ENCODE measurements around the gene KCNT1. TPM values are rescaled to one million over a fixed set of nuclear protein-coding genes. Genes with fewer than 3 reads are reported as not detected.

The KCNT1 gene
- total RNA-seq, 3 donors from 2014 or later: 0.05 TPM; not detected in 2

- H3K4me3 Mint-ChIP-seq: no peak overlapping the region
- H3K36me3 Mint-ChIP-seq (ENCODE audit: insufficient read depth): no peaks in the 10 kb centered on the region
- no peak for ATAC-seq
- H3K4me1 Mint-ChIP-seq (ENCODE audit: low read depth): no peaks in the 10 kb centered on the region
- H3K9me3 Mint-ChIP-seq: no peaks in the 10 kb centered on the region
- no peak for DNase-seq
- H3K27me3 Mint-ChIP-seq (ENCODE audit: low read depth): peaks cover 50% of the 10 kb centered on the region
Measured at GRCh38 chr9:135715056-135715595, 13.1 kb downstream of the KCNT1 start.

- DNase-seq (no peak), ATAC-seq (no peak)
- H3K27me3 Mint-ChIP-seq (ENCODE audit: low read depth): peaks cover 50% of the 10 kb centered on the region
- H3K9me3 Mint-ChIP-seq: no peaks in the 10 kb centered on the region
- no peak overlapping the region for H3K4me3 Mint-ChIP-seq
- no peaks in the 10 kb centered on the region for H3K36me3 Mint-ChIP-seq (ENCODE audit: insufficient read depth)
- H3K4me1 Mint-ChIP-seq (ENCODE audit: low read depth): no peaks in the 10 kb centered on the region
Measured at GRCh38 chr9:135716045-135716444, 14.1 kb downstream of the KCNT1 start.

- no peaks in the 10 kb centered on the region for H3K36me3 Mint-ChIP-seq (ENCODE audit: insufficient read depth)
- H3K4me3 Mint-ChIP-seq: no peak overlapping the region
- H3K9me3 Mint-ChIP-seq: no peaks in the 10 kb centered on the region
- H3K4me1 Mint-ChIP-seq (ENCODE audit: low read depth): no peaks in the 10 kb centered on the region
- H3K27me3 Mint-ChIP-seq (ENCODE audit: low read depth): peaks cover 45% of the 10 kb centered on the region
- DNase-seq (no peak), ATAC-seq (no peak)
Measured at GRCh38 chr9:135717410-135717809, 15.4 kb downstream of the KCNT1 start.

- Mint-ChIP-seq H3K4me3 (no peak overlapping the region), H3K9me3 (no peaks in the 10 kb centered on the region), H3K4me1 (ENCODE audit: low read depth) (no peaks in the 10 kb centered on the region), H3K27me3 (ENCODE audit: low read depth) (peaks cover 37% of the 10 kb centered on the region), H3K36me3 (ENCODE audit: insufficient read depth) (no peaks in the 10 kb centered on the region)
- DNase-seq: no peak
- ATAC-seq: no peak
Measured at GRCh38 chr9:135718616-135719015, 16.6 kb downstream of the KCNT1 start.

GRCh38 chr9:135719472-135719871 lies 17.5 kb downstream of the KCNT1 start:
- no peaks in the 10 kb centered on the region for H3K9me3 Mint-ChIP-seq

GRCh38 chr9:135722365-135722764 lies 20.4 kb downstream of the KCNT1 start:
- Mint-ChIP-seq H3K4me3 (no peak overlapping the region), H3K4me1 (ENCODE audit: low read depth) (no peaks in the 10 kb centered on the region), H3K9me3 (no peaks in the 10 kb centered on the region), H3K36me3 (ENCODE audit: insufficient read depth) (no peaks in the 10 kb centered on the region), H3K27me3 (ENCODE audit: low read depth) (peaks cover 17% of the 10 kb centered on the region)
- ATAC-seq: no peak
- no peak for DNase-seq

More at GRCh38 chr9:135719472-135719871, 17.5 kb downstream of the KCNT1 start:
- Mint-ChIP-seq H3K4me3 (no peak overlapping the region), H3K4me1 (ENCODE audit: low read depth) (no peaks in the 10 kb centered on the region), H3K36me3 (ENCODE audit: insufficient read depth) (no peaks in the 10 kb centered on the region), H3K27me3 (ENCODE audit: low read depth) (peaks cover 34% of the 10 kb centered on the region)
- ATAC-seq: no peak
- no peak for DNase-seq

- Mint-ChIP-seq H3K27me3 (ENCODE audit: low read depth) (peaks cover 14% of the 10 kb centered on the region), H3K4me3 (no peak overlapping the region), H3K9me3 (no peaks in the 10 kb centered on the region), H3K4me1 (ENCODE audit: low read depth) (no peaks in the 10 kb centered on the region), H3K36me3 (ENCODE audit: insufficient read depth) (no peaks in the 10 kb centered on the region)
- ATAC-seq: no peak
- DNase-seq: no peak
Measured at GRCh38 chr9:135724186-135724787, 22.3 kb downstream of the KCNT1 start.

- no peak overlapping the region for H3K4me3 Mint-ChIP-seq
- ATAC-seq (no peak), DNase-seq (no peak)
- H3K9me3 Mint-ChIP-seq: no peaks in the 10 kb centered on the region
- H3K27me3 Mint-ChIP-seq (ENCODE audit: low read depth): peaks cover 13% of the 10 kb centered on the region
- H3K36me3 Mint-ChIP-seq (ENCODE audit: insufficient read depth): no peaks in the 10 kb centered on the region
- H3K4me1 Mint-ChIP-seq (ENCODE audit: low read depth): no peaks in the 10 kb centered on the region
Measured at GRCh38 chr9:135726138-135726853, 24.3 kb downstream of the KCNT1 start.

DNA sequence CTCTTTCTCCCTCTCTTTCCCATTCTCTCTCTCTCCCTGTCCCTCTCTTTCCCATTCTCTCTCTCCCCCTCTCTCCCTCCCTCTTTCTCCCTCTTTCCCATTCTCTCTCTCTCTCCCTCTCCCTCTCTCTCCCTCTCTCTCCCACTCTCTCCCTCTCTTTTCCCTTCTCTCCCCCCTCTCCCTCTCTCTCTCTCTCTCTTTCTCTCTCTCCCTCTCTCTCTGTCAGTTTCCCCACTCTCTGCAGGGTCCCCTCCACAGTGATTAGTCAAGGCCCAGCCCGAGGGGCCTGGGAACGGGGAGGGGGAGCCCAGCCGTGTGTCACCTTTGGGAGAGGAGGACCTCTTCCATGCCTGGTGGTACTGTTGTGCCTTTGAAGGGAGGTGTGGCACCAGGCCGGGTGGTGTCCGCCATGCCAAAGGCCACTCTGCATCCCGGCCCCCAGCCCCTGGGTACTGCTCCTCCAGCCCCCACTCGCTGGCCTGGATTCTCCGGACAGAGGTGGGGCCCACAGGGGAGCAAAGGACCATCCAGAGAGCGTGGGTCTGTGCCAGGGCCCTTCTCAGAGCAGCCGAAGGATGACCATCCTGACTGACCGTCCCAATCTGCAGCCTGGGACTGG lies 25.4 kb downstream of the KCNT1 start:
- DNase-seq (no peak), ATAC-seq (no peak)
- no peak overlapping the region for H3K4me3 Mint-ChIP-seq
- no peaks in the 10 kb centered on the region for H3K36me3 Mint-ChIP-seq (ENCODE audit: insufficient read depth)
- H3K27me3 Mint-ChIP-seq (ENCODE audit: low read depth): peaks cover 13% of the 10 kb centered on the region
- no peaks in the 10 kb centered on the region for H3K4me1 Mint-ChIP-seq (ENCODE audit: low read depth)
- peaks cover 4% of the 10 kb centered on the region for H3K9me3 Mint-ChIP-seq

- peaks cover 14% of the 10 kb centered on the region for H3K27me3 Mint-ChIP-seq (ENCODE audit: low read depth)
- peaks cover 4% of the 10 kb centered on the region for H3K9me3 Mint-ChIP-seq
- H3K4me1 Mint-ChIP-seq (ENCODE audit: low read depth): no peaks in the 10 kb centered on the region
- DNase-seq: no peak
- H3K4me3 Mint-ChIP-seq: no peak overlapping the region
- no peaks in the 10 kb centered on the region for H3K36me3 Mint-ChIP-seq (ENCODE audit: insufficient read depth)
- ATAC-seq: no peak
Measured at GRCh38 chr9:135728436-135729110, 26.6 kb downstream of the KCNT1 start.

DNA sequence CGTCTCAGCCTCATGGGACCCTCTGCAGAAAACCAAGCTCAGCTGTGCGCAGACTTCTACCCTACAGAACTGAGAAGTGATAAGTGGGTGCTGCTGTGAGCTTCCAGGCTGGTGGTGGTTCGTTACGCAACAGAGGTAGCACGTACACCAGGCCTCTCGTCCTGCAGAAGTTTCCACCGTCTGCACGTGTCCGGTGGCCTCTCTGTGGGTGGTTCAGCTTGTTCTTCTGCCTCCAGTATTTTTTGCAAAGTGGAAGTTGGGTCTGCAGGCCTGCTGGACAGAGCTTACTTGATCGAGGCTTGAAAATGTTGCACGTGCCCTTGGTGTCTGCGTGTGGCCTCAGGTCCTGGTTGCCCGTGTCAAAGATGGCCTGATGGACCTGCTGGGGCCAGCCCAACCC lies 27.5 kb downstream of the KCNT1 start:
- Mint-ChIP-seq H3K36me3 (ENCODE audit: insufficient read depth) (no peaks in the 10 kb centered on the region), H3K27me3 (ENCODE audit: low read depth) (peaks cover 20% of the 10 kb centered on the region), H3K4me1 (ENCODE audit: low read depth) (no peaks in the 10 kb centered on the region), H3K9me3 (peaks cover 4% of the 10 kb centered on the region), H3K4me3 (no peak overlapping the region)
- no peak for DNase-seq
- ATAC-seq: no peak

DNA sequence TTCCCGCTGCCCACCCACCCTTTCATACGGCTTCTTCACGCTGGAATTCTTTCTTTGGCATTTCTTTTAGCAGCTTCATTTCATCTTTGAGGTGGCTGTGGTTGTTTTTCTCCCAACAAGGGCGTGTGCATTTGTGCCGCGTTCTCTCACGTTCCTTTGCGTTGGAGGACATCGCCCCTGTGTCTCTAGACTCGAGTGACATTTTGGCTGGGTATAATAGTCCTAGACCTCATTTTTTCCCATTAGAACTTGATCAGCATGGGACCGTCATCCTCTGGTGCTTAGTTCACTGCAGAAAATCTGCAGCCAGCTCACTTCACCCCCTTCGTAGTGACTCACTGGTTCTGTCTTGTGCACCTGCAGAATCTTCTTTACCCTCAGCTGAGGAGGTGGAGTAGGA lies 29.5 kb downstream of the KCNT1 start:
- Mint-ChIP-seq H3K4me3 (no peak overlapping the region), H3K9me3 (peaks cover 4% of the 10 kb centered on the region), H3K27me3 (ENCODE audit: low read depth) (peaks cover 21% of the 10 kb centered on the region), H3K36me3 (ENCODE audit: insufficient read depth) (no peaks in the 10 kb centered on the region), H3K4me1 (ENCODE audit: low read depth) (no peaks in the 10 kb centered on the region)
- DNase-seq: no peak
- ATAC-seq: no peak

GRCh38 chr9:135732569-135733257 lies 30.7 kb downstream of the KCNT1 start:
- Mint-ChIP-seq H3K27me3 (ENCODE audit: low read depth) (peaks cover 24% of the 10 kb centered on the region), H3K36me3 (ENCODE audit: insufficient read depth) (no peaks in the 10 kb centered on the region), H3K4me3 (no peak overlapping the region), H3K4me1 (ENCODE audit: low read depth) (no peaks in the 10 kb centered on the region), H3K9me3 (peaks cover 4% of the 10 kb centered on the region)
- ATAC-seq (no peak), DNase-seq (no peak)

- ATAC-seq (no peak), DNase-seq (no peak)
- Mint-ChIP-seq H3K4me3 (no peak overlapping the region), H3K4me1 (ENCODE audit: low read depth) (no peaks in the 10 kb centered on the region), H3K9me3 (peaks cover 4% of the 10 kb centered on the region), H3K27me3 (ENCODE audit: low read depth) (peaks cover 24% of the 10 kb centered on the region), H3K36me3 (ENCODE audit: insufficient read depth) (no peaks in the 10 kb centered on the region)
Measured at GRCh38 chr9:135734616-135735144, 32.7 kb downstream of the KCNT1 start.
